ENCODE data around the gene SMAD2.

Gene SMAD2

GRCh38 chr18:47895565-47896250 is 34.8 kb downstream of the SMAD2 start:
- DNase-seq: no peak

GRCh38 chr18:47893939-47894699 is 36.3 kb downstream of the SMAD2 start:
- DNase-seq: no peak

GRCh38 chr18:47893047-47893446 is 37.4 kb downstream of the SMAD2 start:
- DNase-seq: no peak

GRCh38 chr18:47888156-47888555 is 42.3 kb downstream of the SMAD2 start:
- DNase-seq: no peak

- no peak for DNase-seq
These were observed 43.2 kb downstream of the SMAD2 start for GRCh38 chr18:47887227-47887626.

GRCh38 chr18:47883771-47884413 is 46.6 kb downstream of the SMAD2 start:
- no peak for DNase-seq

GRCh38 chr18:47882641-47883040 is 47.8 kb downstream of the SMAD2 start:
- DNase-seq: no peak

GRCh38 chr18:47881752-47882455 is 48.6 kb downstream of the SMAD2 start:
- DNase-seq: no peak

- no peak for DNase-seq
These were observed 49.4 kb downstream of the SMAD2 start for GRCh38 chr18:47881042-47881441.

- no peak for DNase-seq
These were observed 52.6 kb downstream of the SMAD2 start for GRCh38 chr18:47877892-47878291.

GRCh38 chr18:47876813-47877212 is 53.6 kb downstream of the SMAD2 start:
- no peak for DNase-seq

GRCh38 chr18:47873625-47874024 is 56.8 kb downstream of the SMAD2 start:
- no peak for DNase-seq

- no peak for DNase-seq
These were observed 58.0 kb downstream of the SMAD2 start for GRCh38 chr18:47872426-47872825.

GRCh38 chr18:47871288-47871687 is 59.2 kb downstream of the SMAD2 start:
- DNase-seq: no peak

GRCh38 chr18:47870605-47871004 is 59.9 kb downstream of the SMAD2 start:
- DNase-seq: no peak

GRCh38 chr18:47868744-47869143 is 61.7 kb downstream of the SMAD2 start:
- no peak for DNase-seq

- no peak for DNase-seq
These were observed 65.3 kb downstream of the SMAD2 start for GRCh38 chr18:47865183-47865582.

- no peak for DNase-seq
These were observed 67.4 kb downstream of the SMAD2 start for GRCh38 chr18:47863041-47863440.

- DNase-seq: no peak
These were observed 71.9 kb downstream of the SMAD2 start for GRCh38 chr18:47858607-47859006.

- no peak for DNase-seq
These were observed 82.8 kb downstream of the SMAD2 start for GRCh38 chr18:47847635-47848034.

GRCh38 chr18:47846431-47846830 is 84.0 kb downstream of the SMAD2 start:
- DNase-seq: no peak

- DNase-seq: no peak
These were observed 85.5 kb downstream of the SMAD2 start for GRCh38 chr18:47844828-47845498.

GRCh38 chr18:47842836-47843235 is 87.6 kb downstream of the SMAD2 start:
- DNase-seq: no peak
